ENCODE results near the gene C17orf50.

DNA sequence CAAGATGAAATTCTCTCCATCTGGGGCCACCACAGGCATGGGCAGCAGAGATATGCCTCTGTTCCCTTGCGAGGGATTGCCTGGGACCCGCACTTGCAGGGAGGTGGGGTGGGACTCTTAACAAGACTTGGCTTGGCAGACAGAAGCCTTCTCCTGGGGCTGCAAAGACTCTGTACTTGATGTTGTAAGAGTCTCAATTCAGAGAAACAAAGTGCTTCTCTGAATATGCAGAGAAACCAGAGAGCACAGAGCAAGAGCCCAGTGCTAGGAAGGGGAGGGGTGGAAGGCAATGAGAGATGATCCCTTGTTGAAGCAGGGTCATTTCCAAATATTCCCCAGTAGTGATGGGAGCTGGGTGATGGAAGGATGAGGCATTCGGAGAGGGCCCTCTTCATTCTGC lies 32.6 kb downstream of the C17orf50 start:
- TF ChIP-seq, protein P1, sequence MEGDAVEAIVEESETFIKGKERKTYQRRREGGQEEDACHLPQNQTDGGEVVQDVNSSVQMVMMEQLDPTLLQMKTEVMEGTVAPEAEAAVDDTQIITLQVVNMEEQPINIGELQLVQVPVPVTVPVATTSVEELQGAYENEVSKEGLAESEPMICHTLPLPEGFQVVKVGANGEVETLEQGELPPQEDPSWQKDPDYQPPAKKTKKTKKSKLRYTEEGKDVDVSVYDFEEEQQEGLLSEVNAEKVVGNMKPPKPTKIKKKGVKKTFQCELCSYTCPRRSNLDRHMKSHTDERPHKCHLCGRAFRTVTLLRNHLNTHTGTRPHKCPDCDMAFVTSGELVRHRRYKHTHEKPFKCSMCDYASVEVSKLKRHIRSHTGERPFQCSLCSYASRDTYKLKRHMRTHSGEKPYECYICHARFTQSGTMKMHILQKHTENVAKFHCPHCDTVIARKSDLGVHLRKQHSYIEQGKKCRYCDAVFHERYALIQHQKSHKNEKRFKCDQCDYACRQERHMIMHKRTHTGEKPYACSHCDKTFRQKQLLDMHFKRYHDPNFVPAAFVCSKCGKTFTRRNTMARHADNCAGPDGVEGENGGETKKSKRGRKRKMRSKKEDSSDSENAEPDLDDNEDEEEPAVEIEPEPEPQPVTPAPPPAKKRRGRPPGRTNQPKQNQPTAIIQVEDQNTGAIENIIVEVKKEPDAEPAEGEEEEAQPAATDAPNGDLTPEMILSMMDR (IDR thresholded peaks at IDR 0.05 in 8 of 11, conservative IDR thresholded peaks at IDR 0.05 in 3 of 11), result no peak
- no peak for TF ChIP-seq POLR2A (IDR thresholded peaks at IDR 0.05)

Data from spleen (tissue), 7 donors.